ENCODE measurements around the gene CD5L. TPM values are rescaled to one million over a fixed set of nuclear protein-coding genes. Genes with fewer than 3 reads are reported as not detected.

Gene CD5L
- total RNA-seq, 4 donors from 2014 or later = 0.10 to 0.17 TPM; not detected in 2

GRCh38 chr1:157806431-157807149, 35.0 kb downstream of the CD5L start:
- 61 to 63% methylated on average over 6 of the region's 6 CpGs for WGBS, 2 donors
- intact Hi-C loops (cut with DNase I; ENCODE audit: low total_unique reads) = no loop called here
- DNase-seq (ENCODE audit: low spot score in 2 of 2) = peak in 1 of 2 donors; percentile 36
- TF ChIP-seq CTCF (IDR thresholded peaks at IDR 0.05) (no peak), POLR2A (IDR thresholded peaks at IDR 0.05) (no peak)
- no peak overlapping the region for H3K4me3 ChIP-seq (ENCODE audit: low read depth, poor library complexity, severe bottlenecking)

- DNase-seq (ENCODE audit: low spot score in 2 of 2) = peak in 1 of 2 donors; percentile 61
- intact Hi-C loops (cut with DNase I; ENCODE audit: low total_unique reads) = no loop called here
- no peak for TF ChIP-seq CTCF (IDR thresholded peaks at IDR 0.05)
- TF ChIP-seq POLR2A (IDR thresholded peaks at IDR 0.05) = no peak
- H3K4me3 ChIP-seq (ENCODE audit: low read depth, poor library complexity, severe bottlenecking) = no peak overlapping the region
- WGBS, 2 donors = 76 to 77% methylated on average over 7 of the region's 7 CpGs
These were observed 37.8 kb downstream of the CD5L start for GRCh38 chr1:157803851-157804250.

- 74 to 77% methylated on average over 1 of the region's 1 CpG for WGBS, 2 donors
- DNase-seq (ENCODE audit: low spot score in 2 of 2) = peak in 1 of 2 donors; percentile 14
- H3K4me3 ChIP-seq (ENCODE audit: low read depth, poor library complexity, severe bottlenecking) = no peak overlapping the region
- intact Hi-C loops (cut with DNase I; ENCODE audit: low total_unique reads) = no loop called here
- no peak for TF ChIP-seq CTCF (IDR thresholded peaks at IDR 0.05)
- no peak for TF ChIP-seq POLR2A (IDR thresholded peaks at IDR 0.05)
These were observed 41.6 kb downstream of the CD5L start for GRCh38 chr1:157799996-157800395.

GRCh38 chr1:157798211-157798610, 43.4 kb downstream of the CD5L start:
- no peak overlapping the region for H3K4me3 ChIP-seq (ENCODE audit: low read depth, poor library complexity, severe bottlenecking)
- 89 to 92% methylated on average over 5 of the region's 5 CpGs for WGBS, 2 donors
- no peak for DNase-seq (ENCODE audit: low spot score in 2 of 2)
- TF ChIP-seq CTCF (IDR thresholded peaks at IDR 0.05) (no peak), POLR2A (IDR thresholded peaks at IDR 0.05) (no peak)
- intact Hi-C loops (cut with DNase I; ENCODE audit: low total_unique reads) = no loop called here

- TF ChIP-seq POLR2A (IDR thresholded peaks at IDR 0.05) (no peak), CTCF (IDR thresholded peaks at IDR 0.05) (no peak)
- no peak overlapping the region for H3K4me3 ChIP-seq (ENCODE audit: low read depth, poor library complexity, severe bottlenecking)
- WGBS, 2 donors = 6 to 17% methylated on average over 1 of the region's 1 CpG
- intact Hi-C loops (cut with DNase I; ENCODE audit: low total_unique reads) = no loop called here
- no peak for DNase-seq (ENCODE audit: low spot score in 2 of 2)
These were observed 56.4 kb downstream of the CD5L start for GRCh38 chr1:157785248-157785647.

GRCh38 chr1:157784801-157785200, 56.8 kb downstream of the CD5L start:
- intact Hi-C loops (cut with DNase I; ENCODE audit: low total_unique reads) = no loop called here
- no peak for DNase-seq (ENCODE audit: low spot score in 2 of 2)
- no peak overlapping the region for H3K4me3 ChIP-seq (ENCODE audit: low read depth, poor library complexity, severe bottlenecking)
- 82 to 90% methylated on average over 3 of the region's 3 CpGs for WGBS, 2 donors
- TF ChIP-seq CTCF (IDR thresholded peaks at IDR 0.05) = no peak
- TF ChIP-seq POLR2A (IDR thresholded peaks at IDR 0.05) = no peak
